Loucy (cell line): ENCODE measurements around the gene PLCB3.

Source experiments
- H2AFZ ChIP-seq: fragments of 200-600 bp; sonication (generic); 2 replicates; pipeline ENCODE4 v1.6.0; 2016; ENCODE audit warnings: antibody characterized with exemption, mild to moderate bottlenecking, low read length, moderate library complexity
- H3F3A ChIP-seq: fragments of 200-600 bp; 2 replicates; pipeline ENCODE4 v1.6.0; 2016; ENCODE audit warnings: antibody characterized with exemption, low read depth, mild to moderate bottlenecking
- H3K27me3 ChIP-seq: fragments of 200-600 bp; sonication (generic); 2 replicates; pipeline ENCODE4 v1.6.1; 2014; ENCODE audit warnings: low read length, mild to moderate bottlenecking; ENCODE audit not compliant: insufficient read depth, poor library complexity, severe bottlenecking
- H3K36me3 ChIP-seq: fragments of 200-600 bp; sonication (generic); 2 replicates; pipeline ENCODE4 v1.6.1; 2016; ENCODE audit warnings: low read length; ENCODE audit not compliant: insufficient read depth
- H3K4me1 ChIP-seq: fragments of 200-600 bp; sonication (generic); 2 replicates; pipeline ENCODE4 v1.5.1; 2014; ENCODE audit warnings: low read length, mild to moderate bottlenecking; ENCODE audit not compliant: insufficient read depth, poor library complexity, severe bottlenecking
- H3K4me2 ChIP-seq: fragments of 200-600 bp; sonication (generic); 2 replicates; pipeline ENCODE4 v1.6.0; 2014; ENCODE audit warnings: antibody characterized with exemption, low read length, low read depth, mild to moderate bottlenecking; ENCODE audit not compliant: poor library complexity, severe bottlenecking
- H3K4me3 ChIP-seq: fragments of 200-600 bp; sonication (generic); 2 replicates; pipeline ENCODE4 v1.5.1; 2014; ENCODE audit warnings: low read length, mild to moderate bottlenecking, mixed read lengths; ENCODE audit not compliant: poor library complexity, severe bottlenecking
- H3K79me2 ChIP-seq: fragments of 200-600 bp; sonication (generic); 2 replicates; pipeline ENCODE4 v1.6.1; 2014; ENCODE audit warnings: low read length; ENCODE audit not compliant: insufficient read depth
- H3K9ac ChIP-seq: fragments of 200-600 bp; sonication (generic); 2 replicates; pipeline ENCODE4 v1.6.0; 2014; ENCODE audit warnings: mild to moderate bottlenecking, low read depth, low read length, moderate library complexity; ENCODE audit not compliant: poor library complexity, severe bottlenecking
- H3K9me2 ChIP-seq: fragments of 200-600 bp; sonication (generic); replicated peaks from 2 replicates; pipeline ENCODE4 v1.6.1; 2016; ENCODE audit warnings: low read depth, low read length, mixed read lengths
- H3K9me3 ChIP-seq: fragments of 200-600 bp; sonication (generic); 2 replicates; pipeline ENCODE4 v1.6.1; 2014; ENCODE audit warnings: mild to moderate bottlenecking, antibody characterized with exemption, low read length, low read depth; ENCODE audit not compliant: insufficient read depth
- H4K20me1 ChIP-seq: fragments of 200-600 bp; sonication (generic); 2 replicates; pipeline ENCODE4 v1.6.0; 2014; ENCODE audit warnings: antibody characterized with exemption, low read length, mild to moderate bottlenecking; ENCODE audit not compliant: insufficient read depth, poor library complexity, severe bottlenecking
- CTCF ChIP-seq: fragments of 200-600 bp; sonication (generic); conservative IDR thresholded peaks from 2 replicates; pipeline ENCODE4 v1.5.1; 2014; ENCODE audit warnings: mild to moderate bottlenecking, antibody characterized with exemption, low read length
- EZH2phosphoT487 ChIP-seq: fragments of 200-600 bp; IDR thresholded peaks from 2 replicates; pipeline ENCODE4 v1.6.1; 2018; ENCODE audit warnings: antibody characterized with exemption, mild to moderate bottlenecking, moderate library complexity, borderline replicate concordance

PLCB3 gene

DNA sequence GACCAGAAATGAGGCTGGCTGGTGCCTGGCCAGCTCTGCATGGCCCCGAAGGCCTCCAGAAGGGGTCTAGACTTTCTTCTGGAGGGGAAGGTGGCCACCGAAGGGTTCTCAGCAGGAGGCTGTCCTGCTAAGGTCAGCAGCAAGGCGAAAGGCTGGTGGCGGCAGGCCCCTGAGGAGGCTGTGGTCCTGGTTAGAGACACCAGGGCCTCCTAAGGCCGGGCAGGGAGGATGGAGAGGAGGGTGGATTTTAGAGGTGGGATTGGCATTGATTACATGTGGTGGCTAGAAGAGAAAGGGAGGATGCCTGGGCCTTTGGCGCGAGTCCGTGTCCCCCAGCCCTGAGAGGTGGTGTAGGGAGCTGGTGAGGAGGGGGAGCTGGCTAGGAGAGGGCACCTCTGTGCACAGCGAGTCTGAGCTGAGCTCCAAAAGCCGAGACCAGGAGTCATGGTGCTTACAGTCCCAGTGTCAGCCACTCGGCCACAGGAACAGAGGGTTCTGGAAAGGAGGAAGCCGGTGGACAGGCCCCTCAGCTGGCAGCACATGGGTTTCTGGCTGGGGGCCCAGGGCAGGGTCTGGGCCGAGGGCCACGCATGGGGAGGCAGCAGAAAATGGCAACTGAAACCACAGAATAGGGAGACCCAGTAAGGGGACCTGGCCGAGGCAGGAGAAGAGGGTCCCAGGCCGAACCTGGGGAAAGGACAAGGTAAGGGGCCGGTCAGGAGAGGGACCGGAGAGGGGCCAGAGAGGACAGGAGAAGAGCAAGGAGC is 42.4 kb upstream of the PLCB3 start:
- H3F3A ChIP-seq = peaks cover 6% of the 10 kb centered on the region; the same call in 1 of the 2 replicates
- H3K9ac ChIP-seq = peak overlapping the region; percentile 99
- no peak overlapping the region for H2AFZ ChIP-seq
- H3K36me3 ChIP-seq = peaks cover 15% of the 10 kb centered on the region; the same call in 1 of the 2 replicates
- peaks cover 15% of the 10 kb centered on the region for H4K20me1 ChIP-seq
- no peaks in the 10 kb centered on the region for H3K27me3 ChIP-seq
- TF ChIP-seq CTCF (no peak), EZH2phosphoT487 (no peak)
- peak overlapping the region; percentile 92 for H3K4me2 ChIP-seq
- peak overlapping the region; percentile 96 for H3K4me3 ChIP-seq
- peaks cover 38% of the 10 kb centered on the region for H3K79me2 ChIP-seq
- H3K9me2 ChIP-seq = no peaks in the 10 kb centered on the region
- H3K4me1 ChIP-seq = peaks cover 26% of the 10 kb centered on the region
- H3K9me3 ChIP-seq = no peaks in the 10 kb centered on the region

GRCh38 chr11:64209563-64209843 is 41.8 kb upstream of the PLCB3 start:
- Histone ChIP-seq H3K27me3 (no peaks in the 10 kb centered on the region), H3K4me2 (peak overlapping the region; percentile 92), H3K9ac (no peak overlapping the region), H3K9me3 (no peaks in the 10 kb centered on the region), H3K4me3 (no peak overlapping the region), H2AFZ (no peak overlapping the region), H3K36me3 (peaks cover 10% of the 10 kb centered on the region; the same call in 1 of the 2 replicates), H4K20me1 (peaks cover 15% of the 10 kb centered on the region), H3K79me2 (peaks cover 38% of the 10 kb centered on the region), H3K4me1 (peaks cover 26% of the 10 kb centered on the region), H3K9me2 (no peaks in the 10 kb centered on the region), H3F3A (peaks cover 6% of the 10 kb centered on the region; the same call in 1 of the 2 replicates)
- TF ChIP-seq CTCF (no peak), EZH2phosphoT487 (no peak)

- Histone ChIP-seq H3K4me1 (peaks cover 22% of the 10 kb centered on the region), H3K36me3 (peaks cover 10% of the 10 kb centered on the region; the same call in 1 of the 2 replicates), H3K9me2 (no peaks in the 10 kb centered on the region), H3K79me2 (peaks cover 36% of the 10 kb centered on the region), H4K20me1 (peaks cover 12% of the 10 kb centered on the region), H3K9ac (no peak overlapping the region), H3K9me3 (no peaks in the 10 kb centered on the region), H3K27me3 (no peaks in the 10 kb centered on the region), H3K4me2 (no peak overlapping the region), H2AFZ (no peak overlapping the region), H3F3A (peaks cover 6% of the 10 kb centered on the region; the same call in 1 of the 2 replicates), H3K4me3 (no peak overlapping the region)
- TF ChIP-seq CTCF (no peak), EZH2phosphoT487 (no peak)
Observed at GRCh38 chr11:64210301-64211020, 40.9 kb upstream of the PLCB3 start.
